ENCODE data around the gene TTC3. TPM values are rescaled to one million over a fixed set of nuclear protein-coding genes. Genes with fewer than 3 reads are reported as not detected.

Gene TTC3
- polyA plus RNA-seq, 1 donor from 2014 or later, result 332 TPM

DNA sequence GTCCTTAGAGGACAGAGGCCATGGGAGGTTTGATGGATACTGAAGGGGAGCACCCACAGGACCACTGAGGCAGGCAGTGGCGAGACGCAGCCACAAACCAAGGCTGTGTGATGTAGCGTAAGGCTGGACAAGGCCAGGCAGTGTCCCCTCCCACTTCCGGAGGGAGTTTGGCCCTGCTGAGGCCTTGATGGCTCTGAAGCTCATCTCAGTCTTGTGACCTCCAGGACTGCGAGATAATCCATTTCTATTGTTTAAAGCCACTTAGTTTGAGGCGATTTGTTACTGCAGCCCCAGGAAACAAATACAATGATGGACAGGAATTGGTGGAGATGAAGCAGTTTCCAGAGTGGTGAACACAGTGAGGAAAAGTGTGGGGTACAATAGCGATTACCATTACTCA, 15.4 kb upstream of the TTC3 start:
- Histone ChIP-seq H4K20me1 (ENCODE audit: insufficient read depth) (no peaks in the 10 kb centered on the region), H3K4me2 (ENCODE audit: low read length) (no peak overlapping the region), H3K9me2 (ENCODE audit: insufficient read depth, low read length) (no peaks in the 10 kb centered on the region), H3K9ac (ENCODE audit: low read length) (no peak overlapping the region), H3F3A (ENCODE audit: insufficient read depth, low read length, poor library complexity, severe bottlenecking) (peaks cover 5% of the 10 kb centered on the region), H2AFZ (ENCODE audit: low read depth, low read length) (no peak overlapping the region), H3K36me3 (ENCODE audit: insufficient read depth, low read length) (no peaks in the 10 kb centered on the region), H3K9me3 (ENCODE audit: low read length) (no peaks in the 10 kb centered on the region), H3K27ac (ENCODE audit: low read length) (no peak overlapping the region), H3K27me3 (ENCODE audit: insufficient read depth, low read depth, low read length) (no peaks in the 10 kb centered on the region), H3K79me2 (replicated peaks; ENCODE audit: insufficient read depth, low read length) (no peaks in the 10 kb centered on the region), H3K4me3 (ENCODE audit: low read length) (no peak overlapping the region)
- TF ChIP-seq, protein P1, sequence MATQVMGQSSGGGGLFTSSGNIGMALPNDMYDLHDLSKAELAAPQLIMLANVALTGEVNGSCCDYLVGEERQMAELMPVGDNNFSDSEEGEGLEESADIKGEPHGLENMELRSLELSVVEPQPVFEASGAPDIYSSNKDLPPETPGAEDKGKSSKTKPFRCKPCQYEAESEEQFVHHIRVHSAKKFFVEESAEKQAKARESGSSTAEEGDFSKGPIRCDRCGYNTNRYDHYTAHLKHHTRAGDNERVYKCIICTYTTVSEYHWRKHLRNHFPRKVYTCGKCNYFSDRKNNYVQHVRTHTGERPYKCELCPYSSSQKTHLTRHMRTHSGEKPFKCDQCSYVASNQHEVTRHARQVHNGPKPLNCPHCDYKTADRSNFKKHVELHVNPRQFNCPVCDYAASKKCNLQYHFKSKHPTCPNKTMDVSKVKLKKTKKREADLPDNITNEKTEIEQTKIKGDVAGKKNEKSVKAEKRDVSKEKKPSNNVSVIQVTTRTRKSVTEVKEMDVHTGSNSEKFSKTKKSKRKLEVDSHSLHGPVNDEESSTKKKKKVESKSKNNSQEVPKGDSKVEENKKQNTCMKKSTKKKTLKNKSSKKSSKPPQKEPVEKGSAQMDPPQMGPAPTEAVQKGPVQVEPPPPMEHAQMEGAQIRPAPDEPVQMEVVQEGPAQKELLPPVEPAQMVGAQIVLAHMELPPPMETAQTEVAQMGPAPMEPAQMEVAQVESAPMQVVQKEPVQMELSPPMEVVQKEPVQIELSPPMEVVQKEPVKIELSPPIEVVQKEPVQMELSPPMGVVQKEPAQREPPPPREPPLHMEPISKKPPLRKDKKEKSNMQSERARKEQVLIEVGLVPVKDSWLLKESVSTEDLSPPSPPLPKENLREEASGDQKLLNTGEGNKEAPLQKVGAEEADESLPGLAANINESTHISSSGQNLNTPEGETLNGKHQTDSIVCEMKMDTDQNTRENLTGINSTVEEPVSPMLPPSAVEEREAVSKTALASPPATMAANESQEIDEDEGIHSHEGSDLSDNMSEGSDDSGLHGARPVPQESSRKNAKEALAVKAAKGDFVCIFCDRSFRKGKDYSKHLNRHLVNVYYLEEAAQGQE (IDR thresholded peaks at IDR 0.05; ENCODE audit: borderline replicate concordance), result no peak
- TF ChIP-seq SMC3 (conservative IDR thresholded peaks at IDR 0.05; ENCODE audit: poor library complexity) (no peak), MXI1 (conservative IDR thresholded peaks at IDR 0.05; ENCODE audit: poor library complexity, severe bottlenecking) (no peak)
- TF ChIP-seq, protein P2, sequence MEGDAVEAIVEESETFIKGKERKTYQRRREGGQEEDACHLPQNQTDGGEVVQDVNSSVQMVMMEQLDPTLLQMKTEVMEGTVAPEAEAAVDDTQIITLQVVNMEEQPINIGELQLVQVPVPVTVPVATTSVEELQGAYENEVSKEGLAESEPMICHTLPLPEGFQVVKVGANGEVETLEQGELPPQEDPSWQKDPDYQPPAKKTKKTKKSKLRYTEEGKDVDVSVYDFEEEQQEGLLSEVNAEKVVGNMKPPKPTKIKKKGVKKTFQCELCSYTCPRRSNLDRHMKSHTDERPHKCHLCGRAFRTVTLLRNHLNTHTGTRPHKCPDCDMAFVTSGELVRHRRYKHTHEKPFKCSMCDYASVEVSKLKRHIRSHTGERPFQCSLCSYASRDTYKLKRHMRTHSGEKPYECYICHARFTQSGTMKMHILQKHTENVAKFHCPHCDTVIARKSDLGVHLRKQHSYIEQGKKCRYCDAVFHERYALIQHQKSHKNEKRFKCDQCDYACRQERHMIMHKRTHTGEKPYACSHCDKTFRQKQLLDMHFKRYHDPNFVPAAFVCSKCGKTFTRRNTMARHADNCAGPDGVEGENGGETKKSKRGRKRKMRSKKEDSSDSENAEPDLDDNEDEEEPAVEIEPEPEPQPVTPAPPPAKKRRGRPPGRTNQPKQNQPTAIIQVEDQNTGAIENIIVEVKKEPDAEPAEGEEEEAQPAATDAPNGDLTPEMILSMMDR (IDR thresholded peaks at IDR 0.05; ENCODE audit: poor library complexity, severe bottlenecking), result no peak

DNA sequence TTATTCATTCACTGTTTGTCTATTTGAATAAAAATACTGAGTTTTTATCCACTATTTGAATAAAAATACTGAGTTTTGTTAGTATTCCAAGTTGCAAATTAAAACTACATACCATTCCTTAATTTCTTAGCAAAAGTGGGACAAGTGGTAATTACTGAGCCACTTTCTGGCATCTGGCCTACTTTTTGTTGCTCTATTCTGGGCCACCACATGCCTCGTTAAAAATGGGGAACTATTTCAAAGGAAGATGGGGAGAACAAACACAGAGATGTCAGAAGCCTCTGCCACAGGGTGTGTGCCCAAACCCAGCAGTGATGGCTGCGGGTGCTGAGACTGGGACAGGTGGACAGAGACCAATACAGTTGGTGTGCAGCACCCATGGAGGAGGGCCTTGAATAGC, 14.8 kb upstream of the TTC3 start:
- TF ChIP-seq POLR2AphosphoS5 (IDR thresholded peaks at IDR 0.05) (no peak), EZH2 (IDR thresholded peaks at IDR 0.05; ENCODE audit: borderline replicate concordance, insufficient read depth, low read length, poor library complexity, severe bottlenecking) (no peak), SMC3 (conservative IDR thresholded peaks at IDR 0.05; ENCODE audit: poor library complexity) (no peak), RAD21 (conservative IDR thresholded peaks at IDR 0.05) (no peak), TAF1 (IDR thresholded peaks at IDR 0.05; ENCODE audit: low read depth) (no peak), MXI1 (conservative IDR thresholded peaks at IDR 0.05; ENCODE audit: poor library complexity, severe bottlenecking) (no peak), EP300 (conservative IDR thresholded peaks at IDR 0.05; ENCODE audit: poor library complexity, severe bottlenecking) (no peak)
- TF ChIP-seq, protein P1 (IDR thresholded peaks at IDR 0.05; ENCODE audit: borderline replicate concordance), result no peak
- TF ChIP-seq, protein P2 (IDR thresholded peaks at IDR 0.05; ENCODE audit: poor library complexity, severe bottlenecking), result no peak
- H4K20me1 ChIP-seq (ENCODE audit: insufficient read depth), result no peaks in the 10 kb centered on the region
- no peak overlapping the region for H3K27ac ChIP-seq (ENCODE audit: low read length)

More for the DNA sequence above, 14.8 kb upstream of the TTC3 start:
- Histone ChIP-seq H3K79me2 (replicated peaks; ENCODE audit: insufficient read depth, low read length) (no peaks in the 10 kb centered on the region), H3K4me2 (ENCODE audit: low read length) (no peak overlapping the region), H3K36me3 (ENCODE audit: insufficient read depth, low read length) (no peaks in the 10 kb centered on the region), H3K9me2 (ENCODE audit: insufficient read depth, low read length) (no peaks in the 10 kb centered on the region), H3K9me3 (ENCODE audit: low read length) (no peaks in the 10 kb centered on the region), H3F3A (ENCODE audit: insufficient read depth, low read length, poor library complexity, severe bottlenecking) (peaks cover 5% of the 10 kb centered on the region), H3K9ac (ENCODE audit: low read length) (no peak overlapping the region), H3K27me3 (ENCODE audit: insufficient read depth, low read depth, low read length) (no peaks in the 10 kb centered on the region), H3K4me3 (ENCODE audit: low read length) (no peak overlapping the region), H2AFZ (ENCODE audit: low read depth, low read length) (no peak overlapping the region)

Measured in neural cell (in vitro differentiated cells).